Measurements from ENCODE around the gene CEP83.

DNA sequence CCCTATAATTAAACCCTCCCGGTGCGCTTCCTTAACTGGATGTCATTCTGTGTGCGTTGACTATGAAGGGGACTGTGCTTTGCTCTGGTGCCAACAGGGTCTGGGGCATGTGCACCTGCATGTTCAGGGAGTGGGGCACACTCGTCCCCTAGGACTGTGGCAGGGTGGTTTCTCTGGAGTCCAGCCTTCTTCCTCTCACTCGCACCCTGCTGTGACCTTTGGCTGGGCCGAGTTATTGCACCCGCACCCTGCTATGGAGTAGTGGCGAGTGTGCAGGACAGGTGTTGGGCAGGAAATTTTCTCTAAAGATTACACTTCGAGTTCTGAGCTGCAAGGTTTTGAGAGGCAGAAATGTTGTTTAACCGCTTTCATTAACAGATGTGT lies 172.4 kb downstream of the CEP83 start:
- TF ChIP-seq POLR2A (IDR thresholded peaks at IDR 0.05) (no peak), POLR2AphosphoS5 (IDR thresholded peaks at IDR 0.05) (no peak)
- TF ChIP-seq, protein P1, sequence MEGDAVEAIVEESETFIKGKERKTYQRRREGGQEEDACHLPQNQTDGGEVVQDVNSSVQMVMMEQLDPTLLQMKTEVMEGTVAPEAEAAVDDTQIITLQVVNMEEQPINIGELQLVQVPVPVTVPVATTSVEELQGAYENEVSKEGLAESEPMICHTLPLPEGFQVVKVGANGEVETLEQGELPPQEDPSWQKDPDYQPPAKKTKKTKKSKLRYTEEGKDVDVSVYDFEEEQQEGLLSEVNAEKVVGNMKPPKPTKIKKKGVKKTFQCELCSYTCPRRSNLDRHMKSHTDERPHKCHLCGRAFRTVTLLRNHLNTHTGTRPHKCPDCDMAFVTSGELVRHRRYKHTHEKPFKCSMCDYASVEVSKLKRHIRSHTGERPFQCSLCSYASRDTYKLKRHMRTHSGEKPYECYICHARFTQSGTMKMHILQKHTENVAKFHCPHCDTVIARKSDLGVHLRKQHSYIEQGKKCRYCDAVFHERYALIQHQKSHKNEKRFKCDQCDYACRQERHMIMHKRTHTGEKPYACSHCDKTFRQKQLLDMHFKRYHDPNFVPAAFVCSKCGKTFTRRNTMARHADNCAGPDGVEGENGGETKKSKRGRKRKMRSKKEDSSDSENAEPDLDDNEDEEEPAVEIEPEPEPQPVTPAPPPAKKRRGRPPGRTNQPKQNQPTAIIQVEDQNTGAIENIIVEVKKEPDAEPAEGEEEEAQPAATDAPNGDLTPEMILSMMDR (IDR thresholded peaks at IDR 0.05) = no peak

Data from stomach (tissue), 4 donors.